Measurements from ENCODE around the gene SYNGR2.

DNA sequence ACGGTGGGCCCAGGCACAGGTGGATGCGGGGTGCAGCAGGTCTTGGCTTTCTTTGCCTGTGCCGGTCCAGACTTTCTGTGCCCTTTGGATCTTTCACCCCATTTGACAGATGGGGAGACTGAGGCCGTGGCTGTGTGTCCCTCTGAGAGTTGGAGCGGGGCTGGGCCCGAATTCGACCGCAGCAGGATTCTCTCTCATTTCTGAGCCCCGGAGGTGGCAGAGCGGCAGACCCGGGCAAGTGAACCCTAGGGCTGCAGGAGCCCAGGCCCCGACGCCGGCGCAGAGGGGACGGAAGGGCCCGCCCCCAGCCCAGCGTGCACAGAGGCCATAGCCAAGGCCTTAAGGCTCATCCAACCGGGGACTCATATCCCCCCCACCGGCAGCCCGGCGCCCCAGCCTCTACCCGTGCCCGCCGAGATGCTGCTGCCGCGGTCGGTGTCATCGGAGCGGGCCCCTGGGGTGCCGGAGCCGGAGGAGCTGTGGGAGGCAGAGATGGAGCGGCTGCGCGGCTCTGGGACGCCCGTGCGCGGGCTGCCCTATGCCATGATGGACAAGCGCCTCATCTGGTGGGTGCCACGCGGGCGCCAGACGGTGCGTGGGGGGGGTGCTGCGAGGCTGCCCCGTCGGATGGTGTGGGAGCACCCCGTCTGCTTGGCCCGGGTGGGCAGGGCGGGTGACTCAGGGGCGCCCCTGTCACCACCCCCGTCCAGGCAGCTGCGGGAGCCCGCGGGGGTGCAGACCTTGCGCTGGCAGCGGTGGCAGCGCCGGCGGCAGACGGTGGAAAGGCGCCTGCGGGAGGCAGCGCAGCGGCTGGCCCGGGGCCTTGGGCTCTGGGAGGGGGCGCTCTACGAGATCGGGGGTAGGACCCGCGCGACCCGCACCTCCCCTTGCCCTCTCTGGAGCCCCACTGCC, 37.0 kb upstream of the SYNGR2 start:
- TF ChIP-seq SP1 (IDR thresholded peaks at IDR 0.05) (no peak), NFRKB (IDR thresholded peaks at IDR 0.05) (no peak), HDGF (IDR thresholded peaks at IDR 0.05; ENCODE audit: borderline replicate concordance) (no peak), FOXM1 (IDR thresholded peaks at IDR 0.05; ENCODE audit: borderline replicate concordance) (no peak), TARDBP (IDR thresholded peaks at IDR 0.05) (no peak), FOXK2 (IDR thresholded peaks at IDR 0.05) (no peak)

All from HEK293T (cell line).